NCI-H524 (cell line): ENCODE data around the gene SARDH.
"Not testable (repeated sequence)": the region's sequence is repeated elsewhere in the genome, so short reads cannot be mapped to it uniquely, and the experiment has no call there.

Experiments used
- DNase-seq, 2 experiments: peaks; one replicate each; lab custom pipeline; 2025; lab: John Stamatoyannopoulos, UW

SARDH gene

GRCh38 chr9:133686642-133687575 is 51.2 kb downstream of the SARDH start:
- DNase-seq = peak; percentile 93 to 98

- DNase-seq = no peak
These were observed 52.2 kb downstream of the SARDH start for GRCh38 chr9:133685653-133686609.

GRCh38 chr9:133684936-133685361 is 53.2 kb downstream of the SARDH start:
- DNase-seq = no peak

- no peak for DNase-seq
These were observed 53.8 kb downstream of the SARDH start for GRCh38 chr9:133684121-133684935.

- peak in 1 of 2 experiments; percentile 27 for DNase-seq
These were observed 54.5 kb downstream of the SARDH start for GRCh38 chr9:133683586-133684120.

GRCh38 chr9:133682818-133683585 is 55.1 kb downstream of the SARDH start:
- DNase-seq = peak in 1 of 2 experiments; percentile 38

GRCh38 chr9:133681658-133682306 is 56.4 kb downstream of the SARDH start:
- DNase-seq = no peak

GRCh38 chr9:133680976-133681657 is 57.0 kb downstream of the SARDH start:
- no peak for DNase-seq

GRCh38 chr9:133680250-133680975 is 57.7 kb downstream of the SARDH start:
- no peak for DNase-seq

- DNase-seq = no peak
These were observed 58.6 kb downstream of the SARDH start for GRCh38 chr9:133679466-133680061.

- DNase-seq = no peak
These were observed 59.1 kb downstream of the SARDH start for GRCh38 chr9:133679056-133679455.

- DNase-seq = no peak
These were observed 60.8 kb downstream of the SARDH start for GRCh38 chr9:133677126-133678010.

- DNase-seq = no peak
These were observed 61.7 kb downstream of the SARDH start for GRCh38 chr9:133676450-133676849.

- not testable (repeated sequence) for DNase-seq
These were observed 62.4 kb downstream of the SARDH start for GRCh38 chr9:133675796-133676195.

- no peak for DNase-seq
These were observed 64.1 kb downstream of the SARDH start for GRCh38 chr9:133674091-133674490.

GRCh38 chr9:133673258-133673655 is 64.9 kb downstream of the SARDH start:
- no peak for DNase-seq
